GM23338 (cell line): ENCODE data around the gene METTL24. TPM values are rescaled to one million over a fixed set of nuclear protein-coding genes. Genes with fewer than 3 reads are reported as not detected.

ENCODE experiments used
- ATAC-seq: fragments of 200-7000 bp; cut with Tn5 transposase; 3 replicates; pipeline ENCODE4 v1.9.1; 2020
- DNase-seq: peaks from one replicate; pipeline ENCODE4 v3.0.0-alpha.2; 2015; ENCODE audit warnings: low spot score
- H2AFZ ChIP-seq: fragments of 200-600 bp; sonication (generic); 2 replicates; pipeline ENCODE4 v1.8.0; 2016; ENCODE audit warnings: antibody characterized with exemption, mild to moderate bottlenecking, moderate library complexity
- H3F3A ChIP-seq: fragments of 200-600 bp; sonication (generic); replicated peaks from 2 replicates; pipeline ENCODE4 v1.8.0; 2017; ENCODE audit warnings: antibody characterized with exemption, mixed run types, low read depth
- H3K27ac ChIP-seq: fragments of 200-600 bp; sonication (generic); 2 replicates; pipeline ENCODE4 v1.6.1; 2016; ENCODE audit warnings: low read depth
- H3K27me3 ChIP-seq: fragments of 200-600 bp; sonication (generic); 2 replicates; pipeline ENCODE4 v1.8.0; 2016; ENCODE audit warnings: mild to moderate bottlenecking, mixed run types, moderate library complexity; ENCODE audit not compliant: insufficient read depth
- H3K36me3 ChIP-seq: fragments of 200-600 bp; sonication (generic); 2 replicates; pipeline ENCODE4 v1.8.0; 2016; ENCODE audit warnings: mild to moderate bottlenecking; ENCODE audit not compliant: insufficient read depth
- H3K4me1 ChIP-seq: fragments of 200-600 bp; sonication (generic); 2 replicates; pipeline ENCODE4 v1.8.0; 2016; ENCODE audit warnings: mild to moderate bottlenecking, moderate library complexity; ENCODE audit not compliant: insufficient read depth
- H3K4me2 ChIP-seq: fragments of 200-600 bp; sonication (generic); 2 replicates; pipeline ENCODE4 v1.7.1; 2017; ENCODE audit warnings: mixed run types
- H3K4me3 ChIP-seq: fragments of 200-600 bp; sonication (generic); 2 replicates; pipeline ENCODE4 v1.6.1; 2016; ENCODE audit warnings: mixed run types
- H3K79me2 ChIP-seq: fragments of 200-600 bp; sonication (generic); replicated peaks from 2 replicates; pipeline ENCODE4 v1.8.0; 2017; ENCODE audit warnings: mild to moderate bottlenecking; ENCODE audit not compliant: insufficient read depth
- H3K9me2 ChIP-seq: fragments of 200-600 bp; sonication (generic); 2 replicates; pipeline ENCODE4 v1.8.0; 2017; ENCODE audit not compliant: insufficient read depth
- H4K20me1 ChIP-seq: fragments of 200-600 bp; sonication (generic); replicated peaks from 2 replicates; pipeline ENCODE4 v1.8.0; 2017; ENCODE audit warnings: mild to moderate bottlenecking; ENCODE audit not compliant: insufficient read depth
- H3K27ac Mint-ChIP-seq: 2 replicates; pipeline ENCODE4 v1.8.0; 2020; ENCODE audit warnings: inconsistent platforms, mild to moderate bottlenecking, moderate library complexity, mixed read lengths
- H3K27me3 Mint-ChIP-seq: 3 replicates; pipeline ENCODE4 v1.8.0; 2022; ENCODE audit warnings: low read depth, mild to moderate bottlenecking, moderate library complexity, mixed read lengths, inconsistent platforms; ENCODE audit not compliant: insufficient read depth, poor library complexity
- H3K36me3 Mint-ChIP-seq: 3 replicates; pipeline ENCODE4 v1.8.0; 2021; ENCODE audit warnings: low read depth, mild to moderate bottlenecking, inconsistent platforms, moderate library complexity, mixed read lengths
- H3K4me1 Mint-ChIP-seq: 3 replicates; pipeline ENCODE4 v1.8.0; 2020; ENCODE audit warnings: mild to moderate bottlenecking, inconsistent platforms, mixed read lengths
- H3K4me3 Mint-ChIP-seq: 3 replicates; pipeline ENCODE4 v1.8.0; 2021; ENCODE audit warnings: moderate library complexity, mild to moderate bottlenecking, inconsistent platforms, mixed read lengths
- H3K9me3 Mint-ChIP-seq: 3 replicates; pipeline ENCODE4 v1.8.0; 2020; ENCODE audit warnings: moderate library complexity, mild to moderate bottlenecking, inconsistent platforms, mixed read lengths
- CTCF ChIP-seq, 2 experiments: fragments of 200-600 bp in 1 of 2; sonication (generic) in 1 of 2; conservative IDR thresholded peaks; 2 replicates each; pipeline versions ENCODE4 v1.5.1 to v1.6.1; 2016 to 2017; ENCODE audit warnings: antibody characterized with exemption in 2 of 2, low read depth in 2 of 2, mild to moderate bottlenecking in 2 of 2, moderate library complexity in 1 of 2
- JUNB ChIP-seq: IDR thresholded peaks from one replicate; pipeline ENCODE4 v1.6.1; 2016; ENCODE audit warnings: antibody characterized with exemption; ENCODE audit not compliant: unreplicated experiment
- POLR2AphosphoS5 ChIP-seq: IDR thresholded peaks from 2 replicates; pipeline ENCODE4 v1.6.1; 2016; ENCODE audit warnings: antibody characterized with exemption, low read depth
- polyA plus RNA-seq: library from polyadenylated mRNA; unstranded; fragments of >200 nt; fragmentation: Nextera tagmentation; extraction: Ambion mirVana; gene quantifications from 2 replicates; pipeline ENCODE4 v1.2.1, GENCODE V29; 2016
- total RNA-seq: library from RNA; depleted of rRNA; stranded (reverse); fragments of >200 nt; shearing (Covaris generic); gene quantifications from 2 replicates; pipeline ENCODE4 v1.2.3, GENCODE V29; 2014
- TF ChIP-seq, protein P1 (sequence below): IDR thresholded peaks from one replicate; pipeline ENCODE4 v1.6.1; 2018; ENCODE audit warnings: antibody characterized with exemption; ENCODE audit not compliant: unreplicated experiment
- TF ChIP-seq, protein P2 (sequence below): fragments of 250-450 bp; sonication (Bioruptor Pico); IDR thresholded peaks from 2 replicates; pipeline ENCODE4 v1.5.0; 2020; ENCODE audit warnings: mild to moderate bottlenecking, moderate library complexity

Gene METTL24
- total and polyA plus RNA-seq, 2 experiments from 2014 or later, result 0.35 TPM; not detected in 1

DNA sequence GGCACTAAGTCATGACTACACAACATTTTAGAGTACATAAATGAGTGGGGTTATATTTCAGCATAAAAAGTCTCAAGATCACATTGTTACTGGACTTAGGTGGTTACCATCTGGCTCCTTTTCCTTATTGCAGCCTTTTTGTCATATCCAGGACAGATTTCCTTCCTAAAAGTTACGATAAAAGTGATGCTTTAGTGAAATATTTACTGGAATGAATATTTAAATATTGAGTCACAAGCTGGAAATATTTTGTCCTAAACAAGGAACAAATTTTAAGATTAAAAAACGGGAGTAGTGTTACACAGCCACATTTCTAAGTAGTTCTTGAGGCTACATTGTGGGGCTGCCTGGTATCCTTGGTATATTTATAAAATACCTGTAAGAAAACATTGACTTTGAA, 125.7 kb downstream of the METTL24 start (continued):
- TF ChIP-seq, protein P1, sequence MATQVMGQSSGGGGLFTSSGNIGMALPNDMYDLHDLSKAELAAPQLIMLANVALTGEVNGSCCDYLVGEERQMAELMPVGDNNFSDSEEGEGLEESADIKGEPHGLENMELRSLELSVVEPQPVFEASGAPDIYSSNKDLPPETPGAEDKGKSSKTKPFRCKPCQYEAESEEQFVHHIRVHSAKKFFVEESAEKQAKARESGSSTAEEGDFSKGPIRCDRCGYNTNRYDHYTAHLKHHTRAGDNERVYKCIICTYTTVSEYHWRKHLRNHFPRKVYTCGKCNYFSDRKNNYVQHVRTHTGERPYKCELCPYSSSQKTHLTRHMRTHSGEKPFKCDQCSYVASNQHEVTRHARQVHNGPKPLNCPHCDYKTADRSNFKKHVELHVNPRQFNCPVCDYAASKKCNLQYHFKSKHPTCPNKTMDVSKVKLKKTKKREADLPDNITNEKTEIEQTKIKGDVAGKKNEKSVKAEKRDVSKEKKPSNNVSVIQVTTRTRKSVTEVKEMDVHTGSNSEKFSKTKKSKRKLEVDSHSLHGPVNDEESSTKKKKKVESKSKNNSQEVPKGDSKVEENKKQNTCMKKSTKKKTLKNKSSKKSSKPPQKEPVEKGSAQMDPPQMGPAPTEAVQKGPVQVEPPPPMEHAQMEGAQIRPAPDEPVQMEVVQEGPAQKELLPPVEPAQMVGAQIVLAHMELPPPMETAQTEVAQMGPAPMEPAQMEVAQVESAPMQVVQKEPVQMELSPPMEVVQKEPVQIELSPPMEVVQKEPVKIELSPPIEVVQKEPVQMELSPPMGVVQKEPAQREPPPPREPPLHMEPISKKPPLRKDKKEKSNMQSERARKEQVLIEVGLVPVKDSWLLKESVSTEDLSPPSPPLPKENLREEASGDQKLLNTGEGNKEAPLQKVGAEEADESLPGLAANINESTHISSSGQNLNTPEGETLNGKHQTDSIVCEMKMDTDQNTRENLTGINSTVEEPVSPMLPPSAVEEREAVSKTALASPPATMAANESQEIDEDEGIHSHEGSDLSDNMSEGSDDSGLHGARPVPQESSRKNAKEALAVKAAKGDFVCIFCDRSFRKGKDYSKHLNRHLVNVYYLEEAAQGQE, result no peak

GRCh38 chr6:110226261-110226660, 131.9 kb downstream of the METTL24 start:
- Histone ChIP-seq H3K9me2 (no peaks in the 10 kb centered on the region), H3K4me2 (no peak overlapping the region), H2AFZ (no peak overlapping the region), H3K27me3 (no peaks in the 10 kb centered on the region), H3K36me3 (peaks cover 14% of the 10 kb centered on the region; the same call in 1 of the 2 replicates), H3F3A (no peaks in the 10 kb centered on the region), H3K79me2 (no peaks in the 10 kb centered on the region), H3K27ac (no peak overlapping the region), H3K4me1 (no peaks in the 10 kb centered on the region), H3K4me3 (no peak overlapping the region), H4K20me1 (no peaks in the 10 kb centered on the region; the same call in 1 of the 2 replicates)
- H3K4me3 Mint-ChIP-seq, result no peak overlapping the region
- peaks cover 10% of the 10 kb centered on the region; the same call in 2 of the 3 replicates for H3K36me3 Mint-ChIP-seq
- peaks cover 2% of the 10 kb centered on the region for H3K27me3 Mint-ChIP-seq
- H3K27ac Mint-ChIP-seq, result no peak overlapping the region
- H3K9me3 Mint-ChIP-seq, result no peaks in the 10 kb centered on the region
- no peak for DNase-seq
- H3K4me1 Mint-ChIP-seq, result no peaks in the 10 kb centered on the region
- no peak for TF ChIP-seq CTCF (conservative IDR thresholded peaks at IDR 0.05; ENCODE audit: low read depth in 2 of 2)
- no peak for TF ChIP-seq JUNB
- TF ChIP-seq POLR2AphosphoS5, result no peak
- no peak for ATAC-seq

- no peaks in the 10 kb centered on the region for H3K4me1 Mint-ChIP-seq
- no peaks in the 10 kb centered on the region for H3K27me3 ChIP-seq
- no peaks in the 10 kb centered on the region for H3K9me2 ChIP-seq
- H3K79me2 ChIP-seq, result no peaks in the 10 kb centered on the region
- peaks cover 24% of the 10 kb centered on the region for H3K36me3 ChIP-seq
- H3K27ac ChIP-seq, result no peak overlapping the region
- no peak overlapping the region for H3K27ac Mint-ChIP-seq
- H3K4me2 ChIP-seq, result no peak overlapping the region
- H3F3A ChIP-seq, result no peaks in the 10 kb centered on the region
- H3K9me3 Mint-ChIP-seq, result no peaks in the 10 kb centered on the region
- no peak for DNase-seq
- no peak overlapping the region for H3K4me3 ChIP-seq
- peaks cover 38% of the 10 kb centered on the region for H3K36me3 Mint-ChIP-seq
- H2AFZ ChIP-seq, result no peak overlapping the region
- peaks cover 3% of the 10 kb centered on the region; the same call in 1 of the 2 replicates for H4K20me1 ChIP-seq
- no peak for ATAC-seq
- H3K4me3 Mint-ChIP-seq, result no peak overlapping the region
- H3K27me3 Mint-ChIP-seq, result peaks cover 2% of the 10 kb centered on the region
- H3K4me1 ChIP-seq, result no peaks in the 10 kb centered on the region
- TF ChIP-seq JUNB, result no peak
- TF ChIP-seq, protein P2, sequence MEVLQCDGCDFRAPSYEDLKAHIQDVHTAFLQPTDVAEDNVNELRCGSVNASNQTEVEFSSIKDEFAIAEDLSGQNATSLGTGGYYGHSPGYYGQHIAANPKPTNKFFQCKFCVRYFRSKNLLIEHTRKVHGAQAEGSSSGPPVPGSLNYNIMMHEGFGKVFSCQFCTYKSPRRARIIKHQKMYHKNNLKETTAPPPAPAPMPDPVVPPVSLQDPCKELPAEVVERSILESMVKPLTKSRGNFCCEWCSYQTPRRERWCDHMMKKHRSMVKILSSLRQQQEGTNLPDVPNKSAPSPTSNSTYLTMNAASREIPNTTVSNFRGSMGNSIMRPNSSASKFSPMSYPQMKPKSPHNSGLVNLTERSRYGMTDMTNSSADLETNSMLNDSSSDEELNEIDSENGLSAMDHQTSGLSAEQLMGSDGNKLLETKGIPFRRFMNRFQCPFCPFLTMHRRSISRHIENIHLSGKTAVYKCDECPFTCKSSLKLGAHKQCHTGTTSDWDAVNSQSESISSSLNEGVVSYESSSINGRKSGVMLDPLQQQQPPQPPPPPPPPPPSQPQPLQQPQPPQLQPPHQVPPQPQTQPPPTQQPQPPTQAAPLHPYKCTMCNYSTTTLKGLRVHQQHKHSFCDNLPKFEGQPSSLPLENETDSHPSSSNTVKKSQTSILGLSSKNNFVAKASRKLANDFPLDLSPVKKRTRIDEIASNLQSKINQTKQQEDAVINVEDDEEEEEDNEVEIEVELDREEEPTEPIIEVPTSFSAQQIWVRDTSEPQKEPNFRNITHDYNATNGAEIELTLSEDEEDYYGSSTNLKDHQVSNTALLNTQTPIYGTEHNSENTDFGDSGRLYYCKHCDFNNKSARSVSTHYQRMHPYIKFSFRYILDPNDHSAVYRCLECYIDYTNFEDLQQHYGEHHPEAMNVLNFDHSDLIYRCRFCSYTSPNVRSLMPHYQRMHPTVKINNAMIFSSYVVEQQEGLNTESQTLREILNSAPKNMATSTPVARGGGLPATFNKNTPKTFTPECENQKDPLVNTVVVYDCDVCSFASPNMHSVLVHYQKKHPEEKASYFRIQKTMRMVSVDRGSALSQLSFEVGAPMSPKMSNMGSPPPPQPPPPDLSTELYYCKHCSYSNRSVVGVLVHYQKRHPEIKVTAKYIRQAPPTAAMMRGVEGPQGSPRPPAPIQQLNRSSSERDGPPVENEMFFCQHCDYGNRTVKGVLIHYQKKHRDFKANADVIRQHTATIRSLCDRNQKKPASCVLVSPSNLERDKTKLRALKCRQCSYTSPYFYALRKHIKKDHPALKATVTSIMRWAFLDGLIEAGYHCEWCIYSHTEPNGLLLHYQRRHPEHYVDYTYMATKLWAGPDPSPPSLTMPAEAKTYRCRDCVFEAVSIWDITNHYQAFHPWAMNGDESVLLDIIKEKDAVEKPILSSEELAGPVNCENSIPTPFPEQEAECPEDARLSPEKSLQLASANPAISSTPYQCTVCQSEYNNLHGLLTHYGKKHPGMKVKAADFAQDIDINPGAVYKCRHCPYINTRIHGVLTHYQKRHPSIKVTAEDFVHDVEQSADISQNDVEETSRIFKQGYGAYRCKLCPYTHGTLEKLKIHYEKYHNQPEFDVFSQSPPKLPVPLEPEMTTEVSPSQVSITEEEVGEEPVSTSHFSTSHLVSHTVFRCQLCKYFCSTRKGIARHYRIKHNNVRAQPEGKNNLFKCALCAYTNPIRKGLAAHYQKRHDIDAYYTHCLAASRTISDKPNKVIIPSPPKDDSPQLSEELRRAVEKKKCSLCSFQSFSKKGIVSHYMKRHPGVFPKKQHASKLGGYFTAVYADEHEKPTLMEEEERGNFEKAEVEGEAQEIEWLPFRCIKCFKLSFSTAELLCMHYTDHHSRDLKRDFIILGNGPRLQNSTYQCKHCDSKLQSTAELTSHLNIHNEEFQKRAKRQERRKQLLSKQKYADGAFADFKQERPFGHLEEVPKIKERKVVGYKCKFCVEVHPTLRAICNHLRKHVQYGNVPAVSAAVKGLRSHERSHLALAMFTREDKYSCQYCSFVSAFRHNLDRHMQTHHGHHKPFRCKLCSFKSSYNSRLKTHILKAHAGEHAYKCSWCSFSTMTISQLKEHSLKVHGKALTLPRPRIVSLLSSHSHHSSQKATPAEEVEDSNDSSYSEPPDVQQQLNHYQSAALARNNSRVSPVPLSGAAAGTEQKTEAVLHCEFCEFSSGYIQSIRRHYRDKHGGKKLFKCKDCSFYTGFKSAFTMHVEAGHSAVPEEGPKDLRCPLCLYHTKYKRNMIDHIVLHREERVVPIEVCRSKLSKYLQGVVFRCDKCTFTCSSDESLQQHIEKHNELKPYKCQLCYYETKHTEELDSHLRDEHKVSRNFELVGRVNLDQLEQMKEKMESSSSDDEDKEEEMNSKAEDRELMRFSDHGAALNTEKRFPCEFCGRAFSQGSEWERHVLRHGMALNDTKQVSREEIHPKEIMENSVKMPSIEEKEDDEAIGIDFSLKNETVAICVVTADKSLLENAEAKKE (CRISPR knock-in tag), result no peak
Observed at GRCh38 chr6:110221738-110222137, 136.4 kb downstream of the METTL24 start.
